Activated T-cell treated with anti-CD3 and anti-CD28 coated beads, Interleukin-2, amount 50 U/mL, for 4 hours (primary cell): ENCODE data around the gene ZNF32. TPM values are rescaled to one million over a fixed set of nuclear protein-coding genes. Genes with fewer than 3 reads are reported as not detected.

ENCODE experiments used
- ATAC-seq, 2 donors: fragments of 200-7000 bp; cut with Tn5 transposase; one replicate each; pipeline ENCODE4 v1.10.0; 2021
- DNase-seq: peaks from one replicate; pipeline ENCODE4 v3.0.0-alpha.2; 2020
- H3K27me3 Mint-ChIP-seq: one replicate; pipeline ENCODE4 v1.8.0; 2021; ENCODE audit warnings: low read depth, mixed read lengths
- H3K36me3 Mint-ChIP-seq: one replicate; pipeline ENCODE4 v1.8.0; 2022; ENCODE audit warnings: mixed read lengths; ENCODE audit not compliant: insufficient read depth
- H3K4me1 Mint-ChIP-seq: one replicate; pipeline ENCODE4 v1.8.0; 2021; ENCODE audit warnings: low read depth, mixed read lengths
- H3K4me3 Mint-ChIP-seq: one replicate; pipeline ENCODE4 v1.8.0; 2021; ENCODE audit warnings: mild to moderate bottlenecking, moderate library complexity, mixed read lengths
- H3K9me3 Mint-ChIP-seq: one replicate; pipeline ENCODE4 v1.8.0; 2021; ENCODE audit warnings: mixed read lengths
- total RNA-seq, 3 donors: library from RNA; stranded (reverse); gene quantifications; one replicate each; pipeline ENCODE4 v1.2.1, GENCODE V29; 2021

Gene ZNF32
- total RNA-seq, 3 donors from 2014 or later, result 17.8 to 23.6 (median 22.4) TPM

DNA sequence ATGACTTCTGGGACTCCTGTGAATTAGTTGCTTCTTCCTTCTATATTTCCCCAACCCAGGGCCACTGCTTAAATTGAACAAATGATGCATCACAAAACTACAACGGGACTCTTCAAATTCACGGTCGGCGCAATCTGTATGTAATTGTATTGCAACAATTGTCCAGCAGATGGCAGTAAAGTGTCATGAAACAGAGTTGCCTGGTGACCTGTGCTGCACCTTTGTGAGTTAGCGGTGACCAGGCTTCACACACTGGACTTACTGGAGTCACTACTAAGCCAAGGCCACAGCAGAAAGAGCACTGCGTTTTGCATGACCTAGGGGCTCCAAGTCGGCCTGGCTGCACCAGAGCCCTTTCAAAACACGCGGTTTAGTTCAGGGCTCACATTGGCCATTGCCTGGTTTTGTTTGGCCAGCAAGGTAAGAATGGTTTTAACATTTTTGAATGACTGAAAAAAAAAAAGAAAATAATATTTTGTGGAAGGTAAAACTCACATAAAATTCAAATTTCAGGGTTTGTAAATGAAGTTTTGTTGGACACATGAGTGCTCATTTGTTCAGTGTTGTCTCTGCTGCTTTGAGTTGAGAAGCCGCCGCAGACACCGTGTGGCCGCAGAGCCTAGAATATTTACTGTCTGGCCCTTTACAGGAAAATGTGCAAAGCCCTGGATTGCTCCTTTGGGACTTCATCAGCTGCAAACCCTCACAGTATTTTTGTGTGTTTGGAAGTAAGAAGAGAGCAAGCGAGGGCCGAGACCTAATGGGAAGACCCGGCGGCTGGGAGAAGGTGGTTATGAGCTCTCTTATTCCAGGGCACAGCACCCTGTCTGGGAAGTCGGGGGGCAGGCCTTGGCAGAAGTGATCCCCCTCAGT, 23.2 kb upstream of the ZNF32 start:
- ATAC-seq, result peak; percentile 70
- Mint-ChIP-seq H3K27me3 (peaks cover 32% of the 10 kb centered on the region), H3K4me3 (no peak overlapping the region), H3K9me3 (no peaks in the 10 kb centered on the region), H3K36me3 (no peaks in the 10 kb centered on the region), H3K4me1 (peaks cover 6% of the 10 kb centered on the region)
- DNase-seq, result peak; percentile 24

DNA sequence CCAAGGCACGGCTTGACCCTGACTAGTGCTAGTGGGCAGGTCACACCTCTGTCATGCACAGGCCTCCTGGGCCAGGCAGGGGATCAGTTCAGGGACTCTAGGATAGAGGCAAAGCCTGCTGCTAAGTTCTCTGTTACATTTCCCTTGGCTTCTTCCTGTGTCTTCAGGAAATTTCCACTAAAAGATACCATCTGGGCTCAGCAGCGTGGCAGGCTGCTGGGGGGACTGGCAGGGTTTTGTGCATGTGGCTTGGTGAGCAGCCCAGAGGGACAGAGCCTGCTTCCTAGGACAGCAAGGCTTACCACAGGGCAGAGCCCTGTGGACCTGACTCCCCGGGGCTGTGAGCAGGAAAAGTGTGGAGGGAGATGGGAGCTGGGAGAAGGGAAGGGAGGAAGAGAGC, 20.7 kb upstream of the ZNF32 start:
- ATAC-seq, result no peak

DNA sequence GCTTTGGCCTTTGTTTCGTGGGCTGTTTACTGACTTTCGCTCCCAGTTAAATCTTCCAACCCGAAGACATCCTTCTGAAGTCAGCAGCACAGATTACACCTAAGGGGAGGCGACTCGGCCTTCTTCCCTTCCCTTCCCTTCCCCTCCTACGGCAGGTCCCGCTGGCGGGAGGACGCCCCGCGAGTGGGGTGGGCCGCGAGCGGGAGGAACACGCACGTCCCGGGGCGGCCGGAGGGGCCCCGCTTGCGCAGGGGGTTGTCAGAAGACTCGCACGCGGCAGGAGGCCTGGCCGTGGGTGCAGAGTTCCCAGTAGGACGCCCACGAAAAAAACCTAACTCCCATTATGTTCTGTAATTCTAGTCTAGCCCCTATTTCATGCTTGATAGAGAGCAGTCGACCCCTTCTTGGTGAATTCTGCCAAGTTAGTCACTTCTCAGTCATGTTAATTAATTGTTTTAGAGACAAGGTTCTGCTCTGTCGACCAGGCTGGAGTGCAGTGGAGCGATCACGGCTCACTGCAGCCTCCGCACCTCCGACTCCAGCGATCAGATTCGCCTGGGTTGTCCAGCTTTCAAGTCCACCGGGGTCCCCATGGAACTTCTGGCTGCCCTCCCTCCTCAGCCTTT, 19.2 kb upstream of the ZNF32 start:
- no peak overlapping the region for H3K4me3 Mint-ChIP-seq
- ATAC-seq (no peak), DNase-seq (no peak)
- H3K9me3 Mint-ChIP-seq, result peaks cover 5% of the 10 kb centered on the region
- peaks cover 36% of the 10 kb centered on the region for H3K27me3 Mint-ChIP-seq
- peaks cover 7% of the 10 kb centered on the region for H3K4me1 Mint-ChIP-seq
- no peaks in the 10 kb centered on the region for H3K36me3 Mint-ChIP-seq

More for the DNA sequence above, 20.7 kb upstream of the ZNF32 start:
- no peaks in the 10 kb centered on the region for H3K36me3 Mint-ChIP-seq
- H3K4me1 Mint-ChIP-seq, result peaks cover 7% of the 10 kb centered on the region
- no peaks in the 10 kb centered on the region for H3K9me3 Mint-ChIP-seq
- peaks cover 36% of the 10 kb centered on the region for H3K27me3 Mint-ChIP-seq
- no peak for DNase-seq
- H3K4me3 Mint-ChIP-seq, result no peak overlapping the region

DNA sequence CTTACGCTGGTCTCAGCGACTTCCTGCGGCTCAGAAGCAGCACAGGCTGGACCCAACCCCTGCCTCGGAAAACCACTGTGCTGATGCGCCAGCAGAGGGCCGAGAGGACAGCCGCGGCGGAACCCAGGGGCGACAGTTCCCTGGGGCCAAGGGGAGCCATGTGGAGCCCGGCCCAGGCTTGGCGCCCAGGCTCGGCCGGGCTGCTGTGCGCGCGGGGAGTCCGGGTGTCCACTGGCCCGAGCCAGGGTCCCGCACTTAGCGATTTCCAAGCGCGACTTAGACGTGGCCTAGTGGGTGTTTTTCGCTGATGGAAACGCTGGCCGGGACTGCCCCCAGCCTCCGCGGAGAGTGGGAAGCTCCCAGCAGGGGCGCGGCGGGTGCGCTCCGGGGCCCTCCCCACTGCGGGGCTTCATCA, 18.6 kb upstream of the ZNF32 start:
- no peak overlapping the region for H3K4me3 Mint-ChIP-seq
- peak; percentile 29 to 41 for ATAC-seq
- peaks cover 7% of the 10 kb centered on the region for H3K4me1 Mint-ChIP-seq
- H3K27me3 Mint-ChIP-seq, result peaks cover 36% of the 10 kb centered on the region
- H3K9me3 Mint-ChIP-seq, result peaks cover 7% of the 10 kb centered on the region
- H3K36me3 Mint-ChIP-seq, result no peaks in the 10 kb centered on the region
- no peak for DNase-seq

DNA sequence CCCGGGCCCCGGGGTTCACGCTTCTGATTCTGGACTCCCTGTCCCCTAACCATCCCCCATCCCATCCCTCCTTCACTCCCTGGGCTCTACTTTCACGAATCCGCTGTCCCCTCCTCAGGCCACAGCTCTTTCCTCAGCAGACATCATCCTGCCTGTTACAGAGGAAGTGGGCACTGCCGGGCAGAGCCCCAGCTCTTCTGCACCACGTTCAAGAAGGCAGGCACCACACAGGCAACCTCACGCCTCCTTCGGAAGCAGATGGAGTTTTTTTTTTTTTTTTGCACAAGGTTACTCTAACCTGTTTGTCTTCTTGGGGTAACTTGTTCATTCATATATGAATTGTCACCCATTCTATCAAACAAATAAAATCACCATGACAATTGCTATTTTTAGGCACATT, 17.9 kb upstream of the ZNF32 start:
- ATAC-seq (no peak), DNase-seq (no peak)
- Mint-ChIP-seq H3K4me3 (no peak overlapping the region), H3K36me3 (no peaks in the 10 kb centered on the region), H3K27me3 (peaks cover 33% of the 10 kb centered on the region), H3K4me1 (peaks cover 5% of the 10 kb centered on the region), H3K9me3 (peaks cover 7% of the 10 kb centered on the region)

DNA sequence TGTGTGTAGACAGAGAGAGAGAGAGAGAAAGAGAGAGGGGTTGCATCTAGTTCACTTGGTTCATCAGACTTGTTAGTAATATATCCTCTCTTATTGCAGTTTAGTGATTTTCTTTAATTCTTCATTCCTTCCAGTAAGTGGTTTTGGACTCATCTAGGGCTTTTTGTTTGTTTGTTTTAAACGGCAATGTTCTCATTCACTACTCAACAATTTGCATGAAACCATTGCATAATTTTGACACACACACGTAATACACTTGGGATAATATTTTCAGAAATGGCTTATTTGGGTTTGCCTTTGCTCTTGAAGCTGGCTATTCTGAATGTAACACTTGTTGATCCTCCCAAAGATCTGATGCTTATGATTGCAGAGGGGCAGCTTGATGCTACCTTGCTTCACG, 16.4 kb upstream of the ZNF32 start:
- ATAC-seq (no peak), DNase-seq (no peak)
- peaks cover 7% of the 10 kb centered on the region for H3K9me3 Mint-ChIP-seq
- H3K27me3 Mint-ChIP-seq, result peaks cover 26% of the 10 kb centered on the region
- no peaks in the 10 kb centered on the region for H3K36me3 Mint-ChIP-seq
- peaks cover 4% of the 10 kb centered on the region for H3K4me1 Mint-ChIP-seq
- no peak overlapping the region for H3K4me3 Mint-ChIP-seq

DNA sequence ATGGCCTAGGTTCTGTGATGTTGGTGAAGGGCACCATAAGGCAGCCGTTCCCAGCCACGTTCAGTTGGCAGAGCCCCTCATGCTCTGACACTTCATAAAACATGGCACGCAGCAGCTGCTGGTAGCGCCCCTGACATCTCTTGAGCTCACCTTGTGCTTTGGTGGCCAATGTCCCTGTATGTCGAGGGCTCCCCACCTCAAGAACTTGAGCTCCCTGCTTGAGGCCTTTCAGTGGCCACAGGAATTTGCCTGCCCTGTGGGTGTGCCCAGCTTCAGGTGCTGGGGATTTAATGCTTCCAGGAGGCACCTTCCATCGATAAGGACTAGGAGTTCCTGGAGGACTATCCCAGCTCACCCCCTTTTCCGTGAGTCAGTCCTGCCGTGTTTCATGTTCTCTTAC, 9.5 kb upstream of the ZNF32 start:
- H3K36me3 Mint-ChIP-seq, result no peaks in the 10 kb centered on the region
- H3K4me3 Mint-ChIP-seq, result no peak overlapping the region
- peaks cover 5% of the 10 kb centered on the region for H3K9me3 Mint-ChIP-seq
- ATAC-seq, result no peak
- H3K4me1 Mint-ChIP-seq, result no peaks in the 10 kb centered on the region
- DNase-seq, result no peak
- H3K27me3 Mint-ChIP-seq, result peaks cover 16% of the 10 kb centered on the region

DNA sequence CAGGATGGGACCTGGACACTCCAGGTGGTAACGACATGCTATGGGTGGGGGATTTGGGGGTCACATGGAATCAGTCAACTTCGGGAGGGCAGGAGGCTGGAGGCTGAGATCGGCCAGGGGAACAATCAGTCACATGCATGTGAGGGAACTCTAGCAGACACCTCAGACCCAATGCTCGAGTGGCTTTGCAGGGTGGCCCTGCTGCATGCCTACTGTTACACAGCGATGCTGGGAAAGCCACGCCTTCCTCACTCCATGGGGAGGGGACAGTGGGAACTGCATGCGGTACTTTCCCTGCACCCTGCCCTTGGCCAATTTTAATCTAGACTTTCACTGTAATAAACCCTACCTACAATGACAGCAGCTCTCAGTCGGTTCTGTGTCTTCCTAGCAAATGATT, 6.6 kb upstream of the ZNF32 start:
- no peak for ATAC-seq
- no peak for DNase-seq
- H3K4me3 Mint-ChIP-seq, result no peak overlapping the region
- no peaks in the 10 kb centered on the region for H3K4me1 Mint-ChIP-seq
- peaks cover 16% of the 10 kb centered on the region for H3K27me3 Mint-ChIP-seq
- no peaks in the 10 kb centered on the region for H3K36me3 Mint-ChIP-seq
- H3K9me3 Mint-ChIP-seq, result no peaks in the 10 kb centered on the region

DNA sequence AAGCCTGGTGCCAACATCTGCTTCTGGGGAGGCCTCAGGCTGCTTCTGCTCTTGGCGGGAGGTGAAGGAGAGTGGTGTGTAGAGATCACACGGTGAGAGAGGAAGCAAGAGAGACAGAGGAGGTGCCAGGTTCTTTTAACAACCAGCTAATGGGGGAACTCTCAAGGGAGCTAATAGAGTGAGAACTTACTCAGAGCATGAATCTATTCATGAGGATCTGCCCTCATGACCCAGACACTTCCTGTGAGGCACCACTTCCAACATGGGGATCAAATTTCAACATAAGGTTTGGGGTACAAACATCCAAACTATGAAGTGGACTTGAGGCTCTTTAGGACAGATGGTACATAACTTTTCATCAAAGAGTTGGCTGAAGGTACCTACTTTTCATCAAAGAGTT, 5.1 kb upstream of the ZNF32 start:
- Mint-ChIP-seq H3K27me3 (peaks cover 16% of the 10 kb centered on the region), H3K4me3 (no peak overlapping the region), H3K36me3 (no peaks in the 10 kb centered on the region), H3K4me1 (peaks cover 7% of the 10 kb centered on the region), H3K9me3 (no peaks in the 10 kb centered on the region)
- ATAC-seq, result no peak
- DNase-seq, result no peak

DNA sequence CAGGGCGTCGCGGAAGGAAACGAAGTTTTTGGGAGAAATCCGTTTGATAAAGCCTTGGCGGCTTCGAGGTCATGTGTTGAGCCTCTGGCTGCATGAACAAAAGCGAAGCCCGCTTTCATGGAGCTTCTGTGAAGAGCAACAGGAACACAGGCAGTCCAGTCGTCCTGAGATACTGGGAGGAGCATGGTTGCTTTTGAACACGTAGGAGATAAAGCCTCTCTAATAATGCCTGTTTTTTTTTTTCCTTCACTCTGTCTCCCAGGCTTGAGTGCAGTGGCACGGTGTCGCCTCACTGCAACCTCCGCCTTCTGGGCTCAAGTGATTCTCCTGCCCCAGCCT, 473 bp upstream of the ZNF32 start:
- ATAC-seq, result no peak
- Mint-ChIP-seq H3K9me3 (peaks cover 22% of the 10 kb centered on the region), H3K4me3 (peak overlapping the region; percentile 91), H3K36me3 (peaks cover 28% of the 10 kb centered on the region), H3K4me1 (peaks cover 16% of the 10 kb centered on the region), H3K27me3 (peaks cover 5% of the 10 kb centered on the region)
- DNase-seq, result no peak

DNA sequence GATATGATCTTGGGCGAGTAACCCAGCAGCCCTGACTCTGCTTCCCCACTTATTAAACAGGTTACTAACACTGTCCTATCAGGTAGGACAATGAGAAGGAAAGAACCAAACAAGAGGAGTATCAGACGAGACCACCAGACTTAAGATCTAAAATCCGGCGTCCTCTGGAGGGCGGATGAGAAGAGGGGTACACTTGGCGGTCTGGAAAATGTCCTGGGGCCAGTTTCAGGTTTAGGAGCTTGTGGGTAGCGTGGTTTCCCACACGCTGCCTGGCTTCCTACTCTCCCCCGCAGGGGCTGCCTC, 635 bp downstream of the ZNF32 start:
- H3K4me3 Mint-ChIP-seq, result peak overlapping the region; percentile 91
- peaks cover 16% of the 10 kb centered on the region for H3K4me1 Mint-ChIP-seq
- ATAC-seq (no peak), DNase-seq (no peak)
- H3K27me3 Mint-ChIP-seq, result no peaks in the 10 kb centered on the region
- peaks cover 35% of the 10 kb centered on the region for H3K36me3 Mint-ChIP-seq
- peaks cover 27% of the 10 kb centered on the region for H3K9me3 Mint-ChIP-seq

DNA sequence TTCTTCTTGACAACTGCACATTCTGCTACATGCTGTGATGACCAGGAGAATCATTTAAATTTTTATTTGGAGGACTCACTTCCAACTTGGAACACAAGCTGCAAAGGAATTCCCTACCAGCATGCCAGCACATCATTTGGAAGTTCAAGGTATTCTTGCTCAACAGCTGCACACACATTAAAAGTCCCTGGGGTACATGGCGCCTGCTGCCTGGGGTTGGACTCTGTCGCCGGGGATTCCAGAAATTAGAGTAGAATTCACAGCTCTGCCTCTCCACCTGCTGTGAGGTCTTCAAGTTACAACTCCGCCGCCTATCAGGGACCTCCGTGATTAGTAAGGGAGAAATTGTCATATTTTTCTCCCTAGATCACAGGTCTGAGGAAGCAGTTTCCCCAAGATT, 1.1 kb downstream of the ZNF32 start:
- peak overlapping the region; percentile 91 for H3K4me3 Mint-ChIP-seq
- H3K9me3 Mint-ChIP-seq, result peaks cover 27% of the 10 kb centered on the region
- peaks cover 37% of the 10 kb centered on the region for H3K36me3 Mint-ChIP-seq
- peaks cover 16% of the 10 kb centered on the region for H3K4me1 Mint-ChIP-seq
- DNase-seq (no peak), ATAC-seq (no peak)
- no peaks in the 10 kb centered on the region for H3K27me3 Mint-ChIP-seq

DNA sequence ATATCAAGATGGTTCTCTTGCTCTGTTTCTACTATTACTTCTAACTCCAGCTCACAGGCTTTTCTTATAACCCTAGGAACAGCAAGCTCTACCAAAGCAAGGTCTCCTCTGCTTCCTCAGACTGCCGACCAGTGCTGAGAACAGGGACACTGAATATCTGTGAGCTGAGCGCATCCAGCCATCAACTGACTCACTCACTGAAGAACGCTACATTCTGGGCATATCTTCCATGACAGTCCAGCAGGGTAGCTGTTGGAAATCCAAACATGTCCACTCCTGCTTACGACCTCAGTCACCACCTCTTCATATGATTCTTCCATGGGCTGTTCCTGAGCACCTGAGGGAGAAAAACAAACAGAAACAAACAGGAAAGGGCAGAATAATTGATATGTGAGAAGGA, 2.8 kb downstream of the ZNF32 start:
- Mint-ChIP-seq H3K4me1 (peaks cover 16% of the 10 kb centered on the region), H3K9me3 (peaks cover 27% of the 10 kb centered on the region), H3K27me3 (no peaks in the 10 kb centered on the region), H3K4me3 (no peak overlapping the region), H3K36me3 (peaks cover 37% of the 10 kb centered on the region)
- no peak for DNase-seq
- no peak for ATAC-seq

DNA sequence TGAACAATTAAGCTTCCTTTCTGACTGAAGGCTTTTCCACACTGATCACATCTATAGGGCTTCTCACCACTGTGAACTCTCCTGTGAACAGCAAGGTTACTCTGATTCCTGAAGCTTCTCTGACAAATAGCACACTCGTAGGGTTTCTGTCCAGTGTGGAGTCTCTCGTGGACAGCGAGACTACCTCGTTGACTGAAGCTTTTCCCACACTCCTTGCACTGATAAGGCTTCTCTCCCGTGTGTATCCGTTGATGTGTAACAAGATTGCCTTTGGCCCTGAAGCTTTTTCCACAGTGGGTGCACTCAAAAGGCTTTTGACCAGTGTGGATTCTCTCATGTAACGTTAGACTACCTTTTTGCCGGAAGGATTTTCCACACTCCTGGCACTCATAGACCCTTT, 4.4 kb downstream of the ZNF32 start:
- H3K4me3 Mint-ChIP-seq, result no peak overlapping the region
- DNase-seq, result no peak
- peaks cover 36% of the 10 kb centered on the region for H3K9me3 Mint-ChIP-seq
- H3K27me3 Mint-ChIP-seq, result no peaks in the 10 kb centered on the region
- H3K36me3 Mint-ChIP-seq, result peaks cover 37% of the 10 kb centered on the region
- ATAC-seq, result no peak
- H3K4me1 Mint-ChIP-seq, result peaks cover 14% of the 10 kb centered on the region

DNA sequence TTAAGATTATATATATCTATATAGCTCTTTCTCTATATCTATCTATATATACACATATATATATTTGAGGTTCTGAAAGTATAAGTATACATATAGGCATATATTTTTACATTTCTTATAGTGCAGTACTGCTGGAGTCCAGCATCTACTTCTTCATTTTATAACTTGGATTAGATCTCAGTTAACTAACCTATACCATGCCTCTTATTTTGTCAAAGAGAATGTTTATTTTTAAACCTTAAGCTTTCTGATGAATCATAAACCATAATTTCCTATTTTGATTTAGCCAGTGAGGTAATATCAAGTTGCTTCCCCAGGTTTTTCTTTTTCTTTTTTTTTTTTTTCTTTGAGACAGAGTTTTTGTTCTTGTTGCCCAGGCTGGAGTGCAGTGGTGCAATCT, 8.1 kb downstream of the ZNF32 start:
- H3K9me3 Mint-ChIP-seq, result peaks cover 52% of the 10 kb centered on the region

More for the DNA sequence above, 8.1 kb downstream of the ZNF32 start:
- DNase-seq (no peak), ATAC-seq (no peak)
- H3K4me3 Mint-ChIP-seq, result no peak overlapping the region
- peaks cover 20% of the 10 kb centered on the region for H3K36me3 Mint-ChIP-seq
- H3K27me3 Mint-ChIP-seq, result no peaks in the 10 kb centered on the region
- no peaks in the 10 kb centered on the region for H3K4me1 Mint-ChIP-seq
